ENCODE measurements around the gene RET.
"Not testable (repeated sequence)": the region's sequence is repeated elsewhere in the genome, so short reads cannot be mapped to it uniquely, and the experiment has no call there.

Gene RET

DNA sequence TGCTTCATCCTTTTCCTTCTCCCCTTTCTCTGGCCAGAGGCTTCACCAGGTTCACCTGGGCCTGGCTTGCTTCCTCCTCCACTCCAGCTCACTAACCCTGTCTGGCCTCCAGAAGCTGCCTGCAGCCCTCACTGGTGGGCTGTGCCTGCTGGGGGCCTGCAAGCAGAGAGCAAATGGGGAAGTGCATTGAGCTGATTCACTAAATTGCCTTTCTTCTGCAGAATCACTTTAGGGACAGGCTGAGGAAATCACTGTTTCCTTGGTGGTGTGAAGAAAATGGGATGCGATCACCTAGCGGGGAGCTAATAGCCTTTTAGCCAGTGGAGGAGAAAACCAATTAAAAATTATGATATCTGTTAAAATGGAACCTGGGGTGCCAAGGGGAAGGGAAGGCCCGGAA lies 3.0 kb downstream of the RET start:
- DNase-seq: no peak

DNA sequence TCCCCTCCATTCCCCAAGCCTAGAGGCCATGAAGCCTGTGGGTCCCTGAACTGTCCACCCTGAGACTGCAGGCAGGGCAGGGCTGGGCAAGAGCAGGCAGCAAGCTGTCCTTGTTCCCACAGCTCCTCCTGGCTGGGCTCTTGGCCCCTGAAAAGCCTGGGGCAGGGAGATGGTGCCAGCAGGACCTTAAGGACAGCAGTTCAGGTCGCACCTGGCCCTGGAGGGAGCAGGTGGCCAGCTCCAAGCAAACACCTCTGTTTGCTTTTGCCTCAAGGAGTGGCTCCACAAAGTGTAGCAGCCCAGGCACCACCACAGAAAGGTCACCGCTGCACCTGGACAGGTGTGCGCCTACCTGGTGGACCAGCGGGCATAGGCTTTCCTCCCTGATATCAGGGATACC lies 5.2 kb downstream of the RET start:
- no peak for DNase-seq

DNA sequence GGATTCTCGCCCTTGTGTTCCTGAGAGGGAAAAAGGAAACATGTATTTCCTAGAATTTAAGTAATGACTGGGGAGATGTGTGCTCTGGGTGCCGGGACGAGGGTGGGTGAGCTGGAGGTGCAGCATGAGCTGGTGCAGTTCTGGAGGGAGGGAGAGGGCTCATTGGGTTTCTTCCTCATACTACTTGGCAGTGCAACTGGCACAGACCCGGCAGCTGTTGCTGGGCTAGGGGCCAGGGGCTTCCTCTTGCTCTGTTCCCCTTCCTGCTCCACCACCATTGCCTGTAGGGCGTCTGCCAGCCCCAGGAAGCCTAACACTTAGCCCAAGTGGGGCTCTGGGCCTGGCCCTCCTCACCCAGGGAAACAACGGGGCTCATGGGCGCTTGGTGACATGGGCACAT lies 5.9 kb downstream of the RET start:
- DNase-seq: no peak

DNA sequence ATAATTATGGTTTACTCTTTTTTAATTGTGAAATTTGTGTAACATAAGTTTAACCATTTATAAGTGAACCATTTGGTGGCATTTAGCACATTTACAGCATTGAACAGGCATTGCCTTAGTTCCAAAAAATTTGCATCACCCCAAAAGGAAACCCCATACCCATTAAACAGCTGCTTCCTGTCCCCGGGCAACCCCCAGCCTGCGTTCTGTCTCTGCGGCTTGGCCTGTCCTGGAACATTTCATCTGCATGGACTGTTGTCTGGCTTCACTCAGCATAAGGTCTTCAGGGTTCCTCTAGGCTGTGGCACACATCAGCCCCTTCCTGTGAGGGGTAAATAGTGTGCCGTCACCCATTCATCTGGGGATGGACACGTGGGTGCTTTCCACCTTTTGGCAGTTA lies 6.9 kb downstream of the RET start:
- no peak for DNase-seq

DNA sequence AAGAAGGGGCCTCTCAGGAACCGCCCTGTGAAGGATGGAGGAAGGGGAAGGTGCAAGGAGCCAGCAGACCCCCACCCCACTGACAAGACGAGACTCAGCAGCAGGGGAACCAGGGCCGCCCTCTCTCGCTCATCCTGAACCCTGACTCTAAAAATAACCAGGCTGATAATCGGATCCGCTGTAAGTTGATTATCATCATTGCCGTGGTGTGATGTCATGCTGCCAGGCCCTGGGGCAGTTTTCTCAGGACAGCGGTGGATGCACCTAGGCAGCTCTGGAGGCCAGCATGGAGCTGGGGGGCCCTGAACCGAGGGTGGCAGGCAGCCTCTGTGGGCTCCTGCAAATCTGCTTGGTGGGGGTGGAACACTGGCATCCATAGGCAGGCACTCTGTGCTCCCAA lies 7.9 kb downstream of the RET start:
- DNase-seq: no peak

DNA sequence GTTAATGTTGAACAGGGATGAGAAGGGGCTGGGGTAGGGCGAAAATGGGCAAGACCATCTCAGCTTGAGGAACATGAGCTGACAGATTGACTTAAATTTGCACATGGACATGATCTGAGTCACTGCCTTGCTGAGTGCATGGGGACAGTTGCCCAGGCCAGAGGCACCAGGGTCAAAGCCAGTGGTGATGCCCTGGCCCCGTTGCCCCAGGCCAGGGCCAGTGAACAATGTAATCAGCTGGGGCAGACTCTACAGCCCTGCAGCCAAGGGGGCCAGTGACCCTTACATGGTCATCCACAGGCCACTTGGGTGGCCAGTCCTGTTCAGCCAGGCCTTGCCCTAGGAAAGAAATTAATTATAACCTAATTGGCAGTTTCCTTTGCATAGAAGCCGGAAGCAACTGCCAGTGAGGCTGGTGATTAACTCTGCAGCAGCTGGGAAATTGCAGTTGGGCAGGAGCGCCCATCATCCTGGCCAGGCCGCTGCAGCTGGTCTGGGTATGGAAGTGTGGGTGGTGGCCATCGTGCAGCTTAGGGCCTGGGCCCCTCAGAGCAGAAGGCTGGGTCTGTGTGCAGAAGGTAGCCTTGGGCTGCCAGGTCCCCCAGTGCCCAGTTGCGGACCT lies 9.6 kb downstream of the RET start:
- no peak for DNase-seq

DNA sequence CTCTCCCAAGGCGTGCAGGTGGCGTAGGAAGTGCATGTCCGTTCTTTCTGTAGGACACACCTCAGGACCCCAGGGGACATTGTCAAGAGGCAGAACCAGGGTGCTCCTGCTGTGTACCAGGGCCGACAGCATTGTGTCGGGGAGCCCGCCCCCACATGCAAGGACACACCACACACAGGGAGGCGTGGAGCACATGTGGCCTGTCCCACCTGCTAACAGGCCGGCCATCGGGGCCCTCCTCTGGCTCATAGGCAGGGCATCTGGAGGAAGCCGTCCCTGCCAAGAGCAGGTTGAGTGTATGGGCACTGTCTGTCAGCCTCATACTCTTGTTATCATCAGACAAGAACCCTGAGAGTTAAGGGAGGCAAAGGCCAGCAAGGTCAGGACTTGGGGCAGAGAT lies 12.7 kb downstream of the RET start:
- no peak for DNase-seq

DNA sequence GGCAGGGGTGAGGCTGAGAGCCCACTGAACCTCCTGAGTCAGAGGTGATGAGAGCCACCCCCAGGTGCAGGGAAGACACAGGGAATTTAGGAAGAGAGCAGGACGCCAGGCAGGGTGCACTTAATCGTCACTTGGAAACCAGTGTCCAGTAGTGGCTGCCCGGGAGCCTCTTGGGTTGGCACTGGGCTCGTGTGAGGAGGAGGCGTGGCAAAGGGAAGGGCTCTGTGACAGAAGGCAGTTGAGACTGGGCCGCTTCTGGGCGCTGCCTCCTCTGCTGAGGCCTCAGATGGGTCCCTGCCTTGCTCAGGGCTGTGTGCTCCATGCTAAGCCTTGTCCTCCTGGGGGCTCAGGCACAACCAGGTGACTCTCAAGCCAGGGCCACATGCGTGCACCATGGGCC lies 13.3 kb downstream of the RET start:
- DNase-seq: no peak

DNA sequence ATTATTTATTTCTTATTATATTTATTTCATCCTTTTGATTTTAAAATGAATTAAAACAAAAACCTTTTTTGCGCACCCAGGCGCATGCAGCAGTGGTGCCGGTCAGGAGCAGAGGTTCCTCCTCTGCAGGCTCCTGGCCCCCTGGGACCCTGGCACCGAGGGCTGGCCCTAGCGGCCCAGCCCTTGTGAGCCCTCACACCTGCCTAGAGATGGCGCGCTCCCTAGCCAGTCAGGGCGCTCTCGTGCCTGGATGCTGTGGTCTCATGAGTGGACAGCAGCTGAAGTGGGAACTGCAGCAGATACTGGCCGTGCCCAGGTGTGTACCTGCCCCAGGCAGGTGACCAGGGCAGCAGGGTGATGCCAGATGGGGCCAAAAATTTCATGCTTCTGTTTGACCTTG lies 13.8 kb downstream of the RET start:
- DNase-seq: no peak

DNA sequence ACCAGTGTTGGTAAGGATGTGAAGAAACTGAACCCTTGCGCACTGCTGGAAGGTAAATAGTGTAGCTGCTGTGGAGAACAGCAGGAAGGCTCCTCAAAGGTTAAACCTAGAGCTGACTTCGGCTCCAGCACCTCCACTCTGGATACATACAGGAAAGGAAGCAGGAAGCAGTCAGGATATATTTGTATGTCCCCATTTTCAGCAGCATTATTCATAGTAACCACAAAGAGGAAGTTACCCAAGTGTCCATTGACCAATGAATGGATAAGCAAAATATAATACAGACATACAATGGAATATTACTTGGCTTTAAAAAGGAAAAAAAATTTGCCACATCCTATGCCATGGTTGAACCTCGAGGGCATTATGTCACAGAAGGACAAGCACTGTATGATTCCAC lies 15.0 kb downstream of the RET start:
- no peak for DNase-seq

DNA sequence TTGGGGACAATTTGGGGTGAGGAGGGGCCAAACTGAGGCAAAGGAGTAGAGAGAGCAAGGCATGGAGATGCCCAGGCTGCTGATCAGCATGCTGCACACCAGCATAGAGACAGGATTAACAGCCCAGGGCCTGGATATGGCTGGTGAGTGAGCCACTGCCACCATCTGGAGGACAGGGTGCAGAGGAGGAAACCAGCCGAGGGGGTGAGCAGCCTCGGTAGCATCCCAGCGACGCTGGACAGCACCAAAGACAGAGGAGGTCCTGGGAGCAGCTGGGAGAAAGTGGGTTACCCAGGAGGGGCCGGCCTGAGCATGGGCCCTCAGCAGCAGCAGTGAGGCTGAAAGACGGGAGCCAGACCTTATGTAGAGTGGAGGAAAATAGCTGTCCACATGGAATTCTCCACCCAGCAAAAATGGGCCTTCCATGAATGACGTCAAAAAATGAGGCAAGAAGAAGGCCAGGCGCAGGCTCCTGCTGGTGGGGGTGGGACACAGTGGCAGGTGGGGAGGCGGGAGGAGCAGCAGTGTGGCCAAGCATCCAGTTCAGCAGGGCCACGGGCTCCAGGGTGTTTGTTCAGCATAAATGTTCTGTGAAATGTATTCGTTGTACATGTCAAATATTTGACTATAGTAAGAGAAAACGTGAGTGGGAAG lies 16.7 kb downstream of the RET start:
- DNase-seq: no peak

DNA sequence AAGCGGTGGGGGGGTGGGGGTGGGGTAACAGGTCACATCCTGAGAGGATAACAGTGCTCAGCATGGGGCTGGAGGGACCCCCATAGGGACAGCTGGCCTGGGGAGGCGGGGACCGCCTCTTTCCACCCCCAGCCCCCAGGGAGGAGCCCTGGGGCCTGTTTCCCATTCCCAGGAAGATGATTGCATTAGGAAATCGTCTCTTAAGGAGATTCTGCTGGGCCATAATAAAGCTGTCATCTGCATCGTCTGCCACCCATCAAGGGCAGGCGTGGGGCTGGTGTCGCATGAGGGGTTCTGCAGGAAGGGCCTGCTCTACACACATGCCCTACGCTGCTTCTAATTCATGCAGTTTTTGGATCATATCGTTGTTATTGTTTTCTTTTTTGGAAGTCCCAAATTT lies 17.2 kb downstream of the RET start:
- DNase-seq: no peak

DNA sequence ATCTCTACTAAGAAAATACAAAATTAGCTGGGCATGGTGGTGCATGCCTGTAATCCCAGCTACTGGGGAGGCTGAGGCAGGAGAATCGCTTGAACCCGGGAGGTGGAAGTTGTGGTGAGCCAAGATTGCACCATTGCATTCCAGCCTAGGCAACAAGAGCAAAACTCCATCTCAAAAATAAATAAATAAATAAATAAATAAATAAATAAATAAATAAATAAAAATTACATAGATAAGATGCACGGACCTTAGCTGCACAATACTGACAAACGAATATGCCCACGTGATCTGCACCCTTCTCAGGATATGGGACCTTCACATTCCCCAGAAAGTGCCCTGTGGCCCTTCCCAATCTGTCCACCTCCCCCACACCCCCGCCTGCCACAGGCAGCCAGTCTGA lies 22.5 kb downstream of the RET start:
- not testable (repeated sequence) for DNase-seq

DNA sequence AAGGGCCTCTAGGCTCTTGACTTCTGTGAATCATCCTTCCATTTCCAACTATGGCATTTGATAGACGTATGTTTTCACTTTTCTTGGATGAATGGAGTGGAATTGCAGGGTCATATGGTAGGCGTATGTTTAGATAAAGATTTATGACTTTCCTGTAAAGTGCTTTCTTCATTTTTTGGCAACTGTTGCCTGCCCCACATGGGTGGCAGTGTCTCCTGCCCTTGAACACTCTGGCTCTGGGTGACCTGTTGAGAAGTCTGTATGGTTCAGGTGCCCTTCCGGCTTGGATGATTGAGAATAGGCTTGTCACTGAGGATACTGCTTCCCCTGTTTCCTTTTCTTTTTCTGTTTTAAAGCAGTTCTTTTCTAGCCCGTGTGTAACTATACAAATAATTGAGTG lies 23.1 kb downstream of the RET start:
- no peak for DNase-seq

DNA sequence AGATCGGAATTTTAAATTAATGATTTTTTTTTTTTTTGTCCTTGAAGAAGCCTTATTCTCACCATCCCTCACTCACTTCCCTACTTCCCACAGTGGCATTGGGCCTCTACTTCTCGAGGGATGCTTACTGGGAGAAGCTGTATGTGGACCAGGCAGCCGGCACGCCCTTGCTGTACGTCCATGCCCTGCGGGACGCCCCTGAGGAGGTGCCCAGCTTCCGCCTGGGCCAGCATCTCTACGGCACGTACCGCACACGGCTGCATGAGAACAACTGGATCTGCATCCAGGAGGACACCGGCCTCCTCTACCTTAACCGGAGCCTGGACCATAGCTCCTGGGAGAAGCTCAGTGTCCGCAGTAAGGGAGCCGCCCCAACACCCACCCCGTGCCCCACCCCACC lies 23.5 kb downstream of the RET start:
- DNase-seq: no peak

DNA sequence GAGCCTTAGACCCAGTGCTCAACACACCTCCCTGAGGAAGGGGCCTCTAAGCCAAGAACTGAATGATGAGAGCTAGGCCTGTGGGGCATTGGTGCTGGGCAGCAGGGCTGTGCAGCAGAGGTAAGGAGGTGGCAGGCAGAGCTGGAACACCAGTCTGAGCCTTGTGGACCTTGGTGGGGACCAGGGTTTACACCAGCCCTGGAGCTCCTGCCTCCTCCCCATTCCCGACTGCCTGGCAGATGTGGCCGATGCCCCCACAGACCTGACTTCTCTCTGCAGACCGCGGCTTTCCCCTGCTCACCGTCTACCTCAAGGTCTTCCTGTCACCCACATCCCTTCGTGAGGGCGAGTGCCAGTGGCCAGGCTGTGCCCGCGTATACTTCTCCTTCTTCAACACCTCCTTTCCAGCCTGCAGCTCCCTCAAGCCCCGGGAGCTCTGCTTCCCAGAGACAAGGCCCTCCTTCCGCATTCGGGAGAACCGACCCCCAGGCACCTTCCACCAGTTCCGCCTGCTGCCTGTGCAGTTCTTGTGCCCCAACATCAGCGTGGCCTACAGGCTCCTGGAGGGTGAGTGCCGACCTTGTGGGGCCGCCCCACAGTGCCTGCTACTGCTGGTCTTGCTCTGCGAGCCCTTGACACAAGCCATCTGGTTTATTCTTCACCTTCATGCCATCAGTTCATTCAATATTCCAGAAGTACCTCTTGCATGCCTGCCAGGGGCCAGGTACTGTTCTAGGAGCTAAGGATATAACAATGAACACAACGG lies 25.4 kb downstream of the RET start:
- no peak for DNase-seq

DNA sequence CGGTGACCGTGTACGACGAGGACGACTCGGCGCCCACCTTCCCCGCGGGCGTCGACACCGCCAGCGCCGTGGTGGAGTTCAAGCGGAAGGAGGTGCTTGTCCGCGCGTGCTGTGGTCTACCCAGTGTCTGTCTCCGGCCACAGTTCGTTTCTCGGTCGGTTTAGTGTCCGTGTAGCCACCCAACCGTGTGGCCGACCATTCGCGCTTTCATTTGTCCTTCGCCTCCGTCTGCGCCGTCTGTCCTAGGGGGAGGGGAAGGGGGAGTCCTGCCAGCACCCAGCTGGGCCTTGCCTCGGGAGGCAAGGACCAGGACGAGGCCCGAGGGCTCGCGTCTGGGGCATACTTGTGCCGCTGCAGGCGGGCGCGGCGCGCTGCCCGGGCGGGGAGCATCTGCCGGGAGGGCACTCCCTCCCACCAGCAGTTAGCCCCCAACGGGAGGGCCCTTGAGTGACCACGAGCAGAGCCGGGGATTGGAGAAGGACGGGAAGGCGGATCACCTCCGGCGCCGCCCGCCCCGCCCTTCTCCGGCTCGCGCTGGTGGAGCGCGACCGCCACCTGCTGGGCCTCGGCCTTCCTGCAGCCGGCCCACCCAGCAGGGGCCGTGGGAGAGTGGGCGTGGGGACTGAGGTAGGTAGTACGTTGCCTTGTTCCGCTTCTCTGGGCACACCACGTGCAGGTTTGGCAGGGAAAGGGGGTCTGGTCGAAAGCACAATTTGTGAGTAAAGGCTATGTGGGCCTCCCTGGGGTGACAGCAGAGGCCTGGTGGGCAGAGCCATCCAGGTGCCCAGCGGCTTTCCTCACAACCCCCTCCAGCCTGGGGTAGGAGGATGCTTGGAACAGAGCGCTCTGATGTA lies 28.5 kb downstream of the RET start:
- peak; percentile 83 for DNase-seq

DNA sequence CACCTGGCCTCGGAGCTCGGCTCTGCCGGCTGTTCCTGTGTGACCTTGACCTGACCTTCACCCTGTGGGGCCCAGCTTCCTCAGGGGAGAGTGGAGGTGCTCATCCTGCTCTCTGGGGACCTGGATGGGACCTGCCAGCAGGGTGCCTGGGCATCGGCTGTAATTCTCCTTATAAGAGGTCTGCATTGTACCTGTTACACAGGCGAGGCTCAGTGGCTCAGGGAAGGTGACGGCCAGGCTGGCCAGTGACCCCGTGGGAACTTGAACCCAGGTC lies 29.0 kb downstream of the RET start:
- DNase-seq: no peak

DNA sequence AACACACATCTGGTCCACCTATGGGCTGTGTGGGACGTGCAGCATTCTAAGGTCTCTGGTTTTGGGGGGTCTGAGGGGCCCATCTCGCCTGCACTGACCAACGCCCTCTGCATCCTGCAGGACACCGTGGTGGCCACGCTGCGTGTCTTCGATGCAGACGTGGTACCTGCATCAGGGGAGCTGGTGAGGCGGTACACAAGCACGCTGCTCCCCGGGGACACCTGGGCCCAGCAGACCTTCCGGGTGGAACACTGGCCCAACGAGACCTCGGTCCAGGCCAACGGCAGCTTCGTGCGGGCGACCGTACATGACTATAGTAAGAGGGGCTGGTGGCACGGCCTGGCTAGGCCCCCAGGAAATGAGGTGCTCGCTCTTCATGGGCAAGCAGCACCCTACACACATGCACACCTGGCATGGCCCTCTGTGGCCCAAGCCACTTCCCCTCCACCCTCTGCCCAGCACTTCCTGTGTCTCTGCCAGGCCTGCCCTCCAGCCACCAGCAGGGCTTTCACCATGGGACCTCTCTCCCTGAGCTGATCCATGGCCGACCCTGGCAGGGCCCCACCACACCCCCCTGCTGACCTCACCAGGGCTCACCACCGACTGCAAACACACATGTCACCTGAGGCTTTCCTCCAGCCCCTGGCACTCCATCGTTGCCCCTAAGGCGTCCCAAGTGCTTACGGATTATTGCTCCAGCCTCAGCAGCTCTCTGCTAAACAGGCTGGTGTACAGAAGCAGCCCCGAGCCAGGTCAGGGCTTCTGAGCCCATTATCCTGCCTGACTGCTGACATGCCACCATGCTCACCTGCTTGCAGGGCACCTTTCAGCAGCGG lies 29.6 kb downstream of the RET start:
- no peak for DNase-seq

DNA sequence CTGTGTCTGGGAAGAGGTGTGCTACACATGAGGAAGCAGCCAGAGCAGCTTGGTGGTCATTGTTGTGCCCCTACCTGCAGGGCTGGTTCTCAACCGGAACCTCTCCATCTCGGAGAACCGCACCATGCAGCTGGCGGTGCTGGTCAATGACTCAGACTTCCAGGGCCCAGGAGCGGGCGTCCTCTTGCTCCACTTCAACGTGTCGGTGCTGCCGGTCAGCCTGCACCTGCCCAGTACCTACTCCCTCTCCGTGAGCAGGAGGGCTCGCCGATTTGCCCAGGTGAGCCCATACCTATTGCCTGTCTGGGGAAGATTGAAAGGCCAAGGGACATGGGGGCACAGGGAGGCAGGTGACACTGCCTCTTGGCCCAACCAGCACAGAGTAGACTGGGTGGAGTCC lies 32.1 kb downstream of the RET start:
- DNase-seq: no peak

DNA sequence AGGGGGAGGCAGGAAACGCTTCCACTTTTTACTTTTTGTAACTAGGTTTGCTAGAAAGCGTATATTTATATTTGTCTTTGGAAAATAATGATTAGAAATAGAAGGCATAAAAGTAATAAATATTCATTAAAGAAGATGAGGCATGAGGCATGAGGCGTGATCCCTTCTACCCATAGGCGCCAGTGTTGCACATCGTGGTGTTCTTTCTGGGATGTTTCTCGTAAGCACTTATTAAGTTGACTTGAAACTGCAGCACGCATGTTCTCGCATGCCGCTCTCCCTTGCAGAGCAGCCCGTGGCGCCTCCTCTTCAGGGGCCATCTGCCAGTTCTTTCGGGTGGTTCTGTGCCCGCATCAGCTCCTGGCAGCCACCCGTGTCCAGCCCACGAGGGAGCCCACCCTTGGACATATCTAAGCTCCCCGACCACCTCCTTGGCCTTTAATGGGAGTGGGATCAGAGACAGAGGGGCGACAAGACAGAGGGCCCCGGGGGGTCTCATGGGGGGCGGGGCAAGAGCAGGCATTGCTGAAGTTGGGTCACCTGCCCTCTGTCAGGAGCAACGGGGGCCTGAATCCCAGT lies 32.9 kb downstream of the RET start:
- DNase-seq: no peak

DNA sequence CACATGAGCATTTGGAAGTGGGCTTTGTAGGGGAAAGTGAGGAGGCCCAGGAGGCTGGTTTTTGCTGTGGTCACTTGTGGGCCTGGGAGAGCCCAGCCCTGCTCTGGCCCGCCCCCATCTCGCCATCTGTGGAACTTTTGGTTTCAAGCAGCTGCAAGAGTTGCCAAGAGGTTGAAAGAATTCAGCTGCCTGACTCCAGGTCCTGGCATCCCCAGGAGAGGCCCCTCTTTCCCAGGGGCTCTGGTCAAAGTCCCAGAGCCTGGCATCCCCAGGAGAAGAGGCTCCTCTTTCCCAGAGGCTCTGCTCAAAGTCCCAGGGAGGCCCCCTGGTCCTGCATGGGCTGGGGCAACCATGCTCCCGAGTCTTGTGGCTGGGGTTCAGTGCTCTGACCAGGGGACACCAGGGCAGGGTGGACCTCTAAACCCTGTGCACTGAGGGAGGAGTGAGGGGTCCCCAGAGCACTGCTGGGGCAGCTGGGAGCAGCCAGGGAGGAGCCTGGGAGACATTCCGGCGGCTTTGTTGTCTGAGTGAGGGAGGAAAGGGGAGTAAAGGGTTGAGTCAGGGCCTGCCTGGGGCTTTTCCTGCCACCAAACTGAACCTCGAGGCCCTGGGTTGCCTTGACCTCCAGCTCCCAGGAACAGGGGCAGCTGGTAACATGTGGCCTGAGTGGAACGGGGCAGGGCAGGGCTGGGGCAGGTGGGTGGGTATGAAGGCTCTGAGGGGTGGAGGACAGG lies 33.6 kb downstream of the RET start:
- no peak for DNase-seq
